ENCODE results near the gene GALM.

DNA sequence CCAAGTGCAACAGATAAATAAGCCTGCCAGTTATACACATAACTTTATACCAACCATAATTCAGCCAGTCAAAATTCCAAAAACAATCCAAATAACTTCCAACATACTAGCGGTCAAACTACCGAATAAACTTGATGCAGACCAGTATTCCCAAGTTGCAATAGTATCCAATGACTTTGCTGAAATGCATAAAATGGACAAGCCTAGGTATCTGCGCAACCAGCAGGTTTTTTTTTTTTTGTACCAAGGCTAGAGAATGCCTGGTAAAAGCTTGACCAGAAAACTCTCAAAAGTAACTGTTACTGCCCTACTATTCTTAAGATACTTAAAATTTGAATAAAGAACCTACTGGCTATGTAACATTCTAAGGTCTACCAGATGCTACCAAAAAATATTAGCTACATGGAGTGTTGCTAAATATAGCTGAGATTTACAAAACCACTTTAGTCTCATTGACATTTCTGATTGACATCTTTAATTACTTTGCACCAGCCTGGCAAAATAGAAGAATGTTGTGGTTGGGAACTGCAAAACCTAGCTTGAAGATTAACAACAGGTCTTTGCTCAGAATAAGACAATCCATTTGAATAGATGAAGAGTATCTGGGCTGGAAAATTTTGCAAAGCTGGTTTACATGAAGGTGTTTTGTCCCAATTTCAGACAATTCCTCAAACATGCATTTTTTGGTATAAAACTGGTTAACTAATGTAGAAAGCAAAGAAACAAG lies 77.9 kb downstream of the GALM start:
- TF ChIP-seq, protein P1, sequence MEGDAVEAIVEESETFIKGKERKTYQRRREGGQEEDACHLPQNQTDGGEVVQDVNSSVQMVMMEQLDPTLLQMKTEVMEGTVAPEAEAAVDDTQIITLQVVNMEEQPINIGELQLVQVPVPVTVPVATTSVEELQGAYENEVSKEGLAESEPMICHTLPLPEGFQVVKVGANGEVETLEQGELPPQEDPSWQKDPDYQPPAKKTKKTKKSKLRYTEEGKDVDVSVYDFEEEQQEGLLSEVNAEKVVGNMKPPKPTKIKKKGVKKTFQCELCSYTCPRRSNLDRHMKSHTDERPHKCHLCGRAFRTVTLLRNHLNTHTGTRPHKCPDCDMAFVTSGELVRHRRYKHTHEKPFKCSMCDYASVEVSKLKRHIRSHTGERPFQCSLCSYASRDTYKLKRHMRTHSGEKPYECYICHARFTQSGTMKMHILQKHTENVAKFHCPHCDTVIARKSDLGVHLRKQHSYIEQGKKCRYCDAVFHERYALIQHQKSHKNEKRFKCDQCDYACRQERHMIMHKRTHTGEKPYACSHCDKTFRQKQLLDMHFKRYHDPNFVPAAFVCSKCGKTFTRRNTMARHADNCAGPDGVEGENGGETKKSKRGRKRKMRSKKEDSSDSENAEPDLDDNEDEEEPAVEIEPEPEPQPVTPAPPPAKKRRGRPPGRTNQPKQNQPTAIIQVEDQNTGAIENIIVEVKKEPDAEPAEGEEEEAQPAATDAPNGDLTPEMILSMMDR (IDR thresholded peaks at IDR 0.05; ENCODE audit: low read depth, low read length, missing input control): no peak
- TF ChIP-seq, protein P2, sequence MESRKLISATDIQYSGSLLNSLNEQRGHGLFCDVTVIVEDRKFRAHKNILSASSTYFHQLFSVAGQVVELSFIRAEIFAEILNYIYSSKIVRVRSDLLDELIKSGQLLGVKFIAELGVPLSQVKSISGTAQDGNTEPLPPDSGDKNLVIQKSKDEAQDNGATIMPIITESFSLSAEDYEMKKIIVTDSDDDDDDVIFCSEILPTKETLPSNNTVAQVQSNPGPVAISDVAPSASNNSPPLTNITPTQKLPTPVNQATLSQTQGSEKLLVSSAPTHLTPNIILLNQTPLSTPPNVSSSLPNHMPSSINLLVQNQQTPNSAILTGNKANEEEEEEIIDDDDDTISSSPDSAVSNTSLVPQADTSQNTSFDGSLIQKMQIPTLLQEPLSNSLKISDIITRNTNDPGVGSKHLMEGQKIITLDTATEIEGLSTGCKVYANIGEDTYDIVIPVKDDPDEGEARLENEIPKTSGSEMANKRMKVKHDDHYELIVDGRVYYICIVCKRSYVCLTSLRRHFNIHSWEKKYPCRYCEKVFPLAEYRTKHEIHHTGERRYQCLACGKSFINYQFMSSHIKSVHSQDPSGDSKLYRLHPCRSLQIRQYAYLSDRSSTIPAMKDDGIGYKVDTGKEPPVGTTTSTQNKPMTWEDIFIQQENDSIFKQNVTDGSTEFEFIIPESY (IDR thresholded peaks at IDR 0.05): no peak
- TF ChIP-seq HNF4G (IDR thresholded peaks at IDR 0.05): no peak
- no peak for TF ChIP-seq RAD21 (IDR thresholded peaks at IDR 0.05)

Data from liver (tissue), 3 donors.